ENCODE measurements around the gene PHLDA2. TPM values are rescaled to one million over a fixed set of nuclear protein-coding genes. Genes with fewer than 3 reads are reported as not detected.

PHLDA2 gene
- total and polyA plus RNA-seq, 2 of the 13 experiments (the other 11 are each of a cell fraction or from before 2014, with no cell fraction given), result 0.55 to 0.78 TPM

- TF ChIP-seq ELK4 (CRISPR knock-in tag; IDR thresholded peaks at IDR 0.05; ENCODE audit: borderline replicate concordance), result no peak
- TF ChIP-seq CC2D1A (CRISPR knock-in tag; IDR thresholded peaks at IDR 0.05), result no peak
- TF ChIP-seq NFYB (CRISPR knock-in tag; IDR thresholded peaks at IDR 0.05), result no peak
- TF ChIP-seq ZNF687 (CRISPR knock-in tag; IDR thresholded peaks at IDR 0.05), result peak; percentile 59
- no peak for TF ChIP-seq NPAS2 (CRISPR knock-in tag; IDR thresholded peaks at IDR 0.05; ENCODE audit: borderline replicate concordance)
- peak; percentile 20; the same call in 1 of the 2 replicates for TF ChIP-seq ZFP91 (CRISPR knock-in tag; IDR thresholded peaks at IDR 0.05; ENCODE audit: borderline replicate concordance)
- no peak for TF ChIP-seq TERF1 (CRISPR knock-in tag; IDR thresholded peaks at IDR 0.05)
- TF ChIP-seq THAP7 (CRISPR knock-in tag; IDR thresholded peaks at IDR 0.05), result no peak
- TF ChIP-seq PRDM4 (CRISPR knock-in tag; IDR thresholded peaks at IDR 0.05; ENCODE audit: borderline replicate concordance), result no peak
- no peak for TF ChIP-seq ZNF34 (CRISPR knock-in tag; IDR thresholded peaks at IDR 0.05; ENCODE audit: borderline replicate concordance)
- no peak for TF ChIP-seq ZNF121 (CRISPR knock-in tag; IDR thresholded peaks at IDR 0.05)
- no peak for TF ChIP-seq ZNF557 (CRISPR knock-in tag; IDR thresholded peaks at IDR 0.05)
- no peak for TF ChIP-seq NCOA5 (CRISPR knock-in tag; IDR thresholded peaks at IDR 0.05)
- no peak for TF ChIP-seq MED13 (CRISPR knock-in tag; IDR thresholded peaks at IDR 0.05)
- TF ChIP-seq IKZF1 (IDR thresholded peaks at IDR 0.05), result no peak
- 0 out of 2 replicates have a peak, but pooled peaks have one; percentile 25 for TF ChIP-seq HNRNPL (IDR thresholded peaks at IDR 0.05; ENCODE audit: low read depth, low read length)
- TF ChIP-seq ZKSCAN1 (IDR thresholded peaks at IDR 0.05; ENCODE audit: low read length), result no peak
Observed at GRCh38 chr11:2924821-2925675, 4.2 kb downstream of the PHLDA2 start (continued).

All from HepG2 (cell line).